DND-41 (cell line): ENCODE measurements around the gene ABLIM1.

ENCODE experiments used
- ATAC-seq: fragments of 200-7000 bp; cut with Tn5 transposase; 3 replicates; pipeline ENCODE4 v1.9.1; 2021; ENCODE audit warnings: low read depth; ENCODE audit not compliant: insufficient read depth
- DNase-seq: peaks from one replicate; pipeline ENCODE4 v3.0.0-alpha.2; 2020
- H2AFZ ChIP-seq: 2 replicates; pipeline ENCODE4 v1.6.0; 2012; ENCODE audit warnings: low read depth, low read length
- H3K27ac ChIP-seq: 2 replicates; pipeline ENCODE4 v1.5.1; 2012; ENCODE audit warnings: low read length, inconsistent platforms
- H3K27me3 ChIP-seq: fragments of 200-600 bp; sonication (generic); 2 replicates; pipeline ENCODE4 v1.6.0; 2012; ENCODE audit warnings: low read length, mild to moderate bottlenecking, inconsistent platforms; ENCODE audit not compliant: insufficient read depth, poor library complexity
- H3K36me3 ChIP-seq: 2 replicates; pipeline ENCODE4 v1.5.1; 2012; ENCODE audit warnings: low read length, inconsistent platforms; ENCODE audit not compliant: insufficient read depth
- H3K4me1 ChIP-seq: 2 replicates; pipeline ENCODE4 v1.5.1; 2012; ENCODE audit warnings: mild to moderate bottlenecking, low read length; ENCODE audit not compliant: insufficient read depth
- H3K4me2 ChIP-seq: 2 replicates; pipeline ENCODE4 v1.6.0; 2012; ENCODE audit warnings: mild to moderate bottlenecking, moderate library complexity, low read length, inconsistent platforms; ENCODE audit not compliant: insufficient read depth
- H3K4me3 ChIP-seq, 2 experiments: fragments of 200-600 bp in 1 of 2; shearing (Covaris generic) in 1 of 2; 2 replicates each; pipeline ENCODE4 v1.5.1; 2012 to 2016; ENCODE audit warnings: inconsistent platforms in 2 of 2, low read length in 2 of 2, mild to moderate bottlenecking in 2 of 2, low read depth in 1 of 2, moderate library complexity in 1 of 2
- H3K79me2 ChIP-seq: 2 replicates; pipeline ENCODE4 v1.6.0; 2012; ENCODE audit warnings: low read length, inconsistent platforms; ENCODE audit not compliant: insufficient read depth
- H3K9ac ChIP-seq: 2 replicates; pipeline ENCODE4 v1.6.0; 2012; ENCODE audit warnings: low read depth, mild to moderate bottlenecking, inconsistent platforms, low read length, moderate library complexity
- H3K9me3 ChIP-seq: 2 replicates; pipeline ENCODE4 v1.5.1; 2012; ENCODE audit warnings: low read length, moderate library complexity, mild to moderate bottlenecking, inconsistent platforms; ENCODE audit not compliant: insufficient read depth, severe bottlenecking
- H4K20me1 ChIP-seq: 2 replicates; pipeline ENCODE4 v1.6.0; 2012; ENCODE audit warnings: low read length; ENCODE audit not compliant: insufficient read depth
- CTCF ChIP-seq: IDR thresholded peaks from 2 replicates; pipeline ENCODE4 v1.5.1; 2012; ENCODE audit warnings: borderline replicate concordance, low read length, moderate library complexity, mild to moderate bottlenecking; ENCODE audit not compliant: poor library complexity, severe bottlenecking; ENCODE audit errors: extremely low read depth
- EZH2 ChIP-seq: IDR thresholded peaks from 3 replicates; pipeline ENCODE4 v1.6.1; 2012; ENCODE audit warnings: borderline replicate concordance, low read depth, mild to moderate bottlenecking, moderate library complexity, low read length, inconsistent platforms; ENCODE audit not compliant: severe bottlenecking

ABLIM1 gene

GRCh38 chr10:114473776-114474175 is 184.3 kb downstream of the ABLIM1 start:
- ATAC-seq = no peak

GRCh38 chr10:114472877-114473253 is 185.2 kb downstream of the ABLIM1 start:
- Histone ChIP-seq H3K4me1 (no peaks in the 10 kb centered on the region), H3K9ac (no peak overlapping the region), H3K4me2 (no peak overlapping the region)

More at GRCh38 chr10:114473776-114474175, 184.3 kb downstream of the ABLIM1 start:
- Histone ChIP-seq H3K9ac (no peak overlapping the region), H3K9me3 (no peaks in the 10 kb centered on the region), H3K4me1 (no peaks in the 10 kb centered on the region), H3K27me3 (peaks cover 2% of the 10 kb centered on the region), H3K36me3 (no peaks in the 10 kb centered on the region), H3K79me2 (no peaks in the 10 kb centered on the region), H3K4me3 (no peak overlapping the region), H2AFZ (no peak overlapping the region), H3K27ac (no peak overlapping the region), H4K20me1 (no peaks in the 10 kb centered on the region), H3K4me2 (no peak overlapping the region)
- DNase-seq = no peak
- no peak for TF ChIP-seq EZH2
- TF ChIP-seq CTCF = no peak

GRCh38 chr10:114471906-114472876 is 185.9 kb downstream of the ABLIM1 start:
- Histone ChIP-seq H3K9ac (no peak overlapping the region), H3K4me3 (no peak overlapping the region), H2AFZ (no peak overlapping the region), H3K4me2 (no peak overlapping the region), H4K20me1 (no peaks in the 10 kb centered on the region), H3K36me3 (no peaks in the 10 kb centered on the region), H3K4me1 (no peaks in the 10 kb centered on the region), H3K27ac (no peak overlapping the region), H3K79me2 (no peaks in the 10 kb centered on the region), H3K27me3 (peaks cover 2% of the 10 kb centered on the region), H3K9me3 (no peaks in the 10 kb centered on the region)
- ATAC-seq (no peak), DNase-seq (no peak)
- no peak for TF ChIP-seq EZH2

More at GRCh38 chr10:114472877-114473253, 185.2 kb downstream of the ABLIM1 start:
- Histone ChIP-seq H3K36me3 (no peaks in the 10 kb centered on the region), H3K79me2 (no peaks in the 10 kb centered on the region), H3K4me3 (no peak overlapping the region), H3K27me3 (peaks cover 2% of the 10 kb centered on the region), H2AFZ (no peak overlapping the region), H3K27ac (no peak overlapping the region), H3K9me3 (no peaks in the 10 kb centered on the region), H4K20me1 (no peaks in the 10 kb centered on the region)
- TF ChIP-seq CTCF (no peak), EZH2 (no peak)
- ATAC-seq = no peak
- DNase-seq = no peak
